Heart left ventricle (tissue), 13 donors: ENCODE data around the gene UGT1A6.
"Not testable (repeated sequence)": the region's sequence is repeated elsewhere in the genome, so short reads cannot be mapped to it uniquely, and the experiment has no call there.

ENCODE experiments used
- POLR2A ChIP-seq, 2 donors: fragments of 450-650 bp; IDR thresholded peaks; one replicate each; pipeline ENCODE4 v1.6.1; 2017; ENCODE audit warnings: antibody characterized with exemption in 2 of 2, mild to moderate bottlenecking in 2 of 2, moderate library complexity in 2 of 2
- TF ChIP-seq, protein P1 (sequence below), 12 donors: fragments of 200-600 bp; sonication (generic) in 4 of 12; IDR thresholded peaks; one replicate each; pipeline versions ENCODE4 v1.5.0 to v1.8.0; 2018 to 2022; ENCODE audit warnings: antibody characterized with exemption in 12 of 12, mild to moderate bottlenecking in 5 of 12
- donor health status: ischemic (EF 13 %, LVEDD 7.1; RV severe dilation, severe dysfunction).
- donor health status: DM: no; HTN: yes; CAD: no.
- donor health status: DM: no; HTN: no; CAD: no.
- donor health status: ischemic (EF 25% LVEDD 6.9; RV normal size, moderate dysfunction).
- donor health status: ischemic (EF 25% LVEDD 5.7; RV mildly dilated, moderate dysfunction).
- donor health status: ischemic (EF 35%, LVEDD 5.7; RV mildly dilated, moderate dysfunction).
- donor health status: nonischemic (EF 11% LVEDD 7.7; RV severe dilation, severe dysfunction).
- donor health status: DM: yes; HTN: yes; CAD: no.
- donor health status: PGD.
- donor health status: ischemic (EF 29% LVEDD 5.4; RV normal size, mild dysfunction).
- donor health status: nonischemic (EF 23%, LVEDD 6.1; RV moderate dilation, normal function).

DNA sequence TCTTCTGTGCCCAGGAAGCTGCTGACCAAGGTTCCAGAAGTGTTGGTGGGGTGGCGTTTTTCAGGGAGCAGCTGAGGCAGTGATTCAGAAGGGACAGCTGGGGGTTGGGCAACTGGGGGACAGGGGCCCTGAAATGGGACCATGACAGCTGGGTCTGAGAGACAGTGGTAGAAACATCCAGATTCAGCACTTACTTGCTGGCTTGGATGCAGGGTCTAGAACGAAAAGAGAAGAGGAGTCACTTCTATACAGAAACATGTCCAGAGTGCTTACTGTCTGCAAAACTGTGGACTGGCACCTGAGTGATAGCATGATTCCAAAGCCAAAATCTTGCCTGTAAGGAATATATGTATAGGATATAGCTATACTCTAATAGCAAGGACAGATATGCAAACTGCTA lies 53.1 kb downstream of the UGT1A6 start:
- TF ChIP-seq, protein P1, sequence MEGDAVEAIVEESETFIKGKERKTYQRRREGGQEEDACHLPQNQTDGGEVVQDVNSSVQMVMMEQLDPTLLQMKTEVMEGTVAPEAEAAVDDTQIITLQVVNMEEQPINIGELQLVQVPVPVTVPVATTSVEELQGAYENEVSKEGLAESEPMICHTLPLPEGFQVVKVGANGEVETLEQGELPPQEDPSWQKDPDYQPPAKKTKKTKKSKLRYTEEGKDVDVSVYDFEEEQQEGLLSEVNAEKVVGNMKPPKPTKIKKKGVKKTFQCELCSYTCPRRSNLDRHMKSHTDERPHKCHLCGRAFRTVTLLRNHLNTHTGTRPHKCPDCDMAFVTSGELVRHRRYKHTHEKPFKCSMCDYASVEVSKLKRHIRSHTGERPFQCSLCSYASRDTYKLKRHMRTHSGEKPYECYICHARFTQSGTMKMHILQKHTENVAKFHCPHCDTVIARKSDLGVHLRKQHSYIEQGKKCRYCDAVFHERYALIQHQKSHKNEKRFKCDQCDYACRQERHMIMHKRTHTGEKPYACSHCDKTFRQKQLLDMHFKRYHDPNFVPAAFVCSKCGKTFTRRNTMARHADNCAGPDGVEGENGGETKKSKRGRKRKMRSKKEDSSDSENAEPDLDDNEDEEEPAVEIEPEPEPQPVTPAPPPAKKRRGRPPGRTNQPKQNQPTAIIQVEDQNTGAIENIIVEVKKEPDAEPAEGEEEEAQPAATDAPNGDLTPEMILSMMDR (IDR thresholded peaks at IDR 0.05), result not testable (repeated sequence)
- TF ChIP-seq POLR2A (IDR thresholded peaks at IDR 0.05), result not testable (repeated sequence)
